GM12878 (cell line): ENCODE measurements around the gene LEFTY1. TPM values are rescaled to one million over a fixed set of nuclear protein-coding genes. Genes with fewer than 3 reads are reported as not detected.

Experiments used
- ATAC-seq: fragments of 200-7000 bp; cut with Tn5 transposase; 3 replicates; pipeline ENCODE4 v1.9.1; 2020; ENCODE audit warnings: mild to moderate bottlenecking, moderate library complexity
- BruUV-seq: library from RNA; stranded (reverse); fragments of 400-500 nt; replicated peaks from 2 replicates; lab custom pipeline; 2021; lab: Mats Ljungman, UMichigan
- CTCF ChIA-PET: fragments of 300-600 bp; sonication (Branson Sonifier 250); formaldehyde crosslinking; extraction: SDS; loops from one replicate; lab custom pipeline; 2021; ENCODE audit warnings: inconsistent platforms; lab: Yijun Ruan, JAX
- POLR2A ChIA-PET: fragments of 350-600 bp; formaldehyde crosslinking; extraction: SDS; loops from one replicate; lab custom pipeline; 2021; ENCODE audit warnings: inconsistent platforms; lab: Charles Lee
- RAD21 ChIA-PET: fragments of 300-600 bp; sonication (Branson Sonifier 250); formaldehyde crosslinking; loops from one replicate; lab custom pipeline; 2023; ENCODE audit warnings: antibody characterized with exemption; ENCODE audit not compliant: unreplicated experiment; lab: Charles Lee
- SMC1A ChIA-PET: fragments of 300-600 bp; sonication (Branson Sonifier 250); formaldehyde crosslinking; loops from one replicate; lab custom pipeline; 2023; ENCODE audit not compliant: unreplicated experiment, uncharacterized antibody; lab: Charles Lee
- DNase-seq: peaks from one replicate; pipeline ENCODE4 v3.0.0-alpha.2; 2011; ENCODE audit warnings: low read depth, low spot score
- FAIRE-seq: peaks from 3 replicates; lab custom pipeline; 2011; peaks lifted over from hg19 to GRCh38; lab: Jason Lieb, UNC
- H2AFZ ChIP-seq: 2 replicates; pipeline ENCODE4 v1.6.0; 2011; ENCODE audit warnings: low read depth, low read length, control low read depth; ENCODE audit not compliant: control insufficient read depth
- H3K27ac ChIP-seq: 2 replicates; pipeline ENCODE4 v1.5.1; 2011; ENCODE audit warnings: control low read depth; ENCODE audit not compliant: control insufficient read depth, insufficient read depth
- H3K27me3 ChIP-seq, 2 experiments: replicated peaks in 1 of 2; 2 replicates each; pipeline versions ENCODE4 v1.6.0 to v1.6.1; 2011; ENCODE audit warnings: low read length in 1 of 2; ENCODE audit not compliant: control insufficient read depth in 2 of 2, insufficient read depth in 2 of 2
- H3K36me3 ChIP-seq, 2 experiments: 2 replicates each; pipeline ENCODE4 v1.5.1; 2011; ENCODE audit warnings: low read length in 1 of 2; ENCODE audit not compliant: control insufficient read depth in 2 of 2, insufficient read depth in 2 of 2
- H3K4me1 ChIP-seq: 2 replicates; pipeline ENCODE4 v1.6.1; 2011; ENCODE audit warnings: mild to moderate bottlenecking, low read length, moderate library complexity, mixed read lengths; ENCODE audit not compliant: control insufficient read depth, insufficient read depth
- H3K4me2 ChIP-seq: 2 replicates; pipeline ENCODE4 v1.6.0; 2011; ENCODE audit warnings: control low read depth; ENCODE audit not compliant: control insufficient read depth, insufficient read depth
- H3K4me3 ChIP-seq: fragments of 200-600 bp; sonication (generic); 2 replicates; pipeline ENCODE4 v1.5.1; 2016
- H3K79me2 ChIP-seq: 2 replicates; pipeline ENCODE4 v1.6.0; 2011; ENCODE audit warnings: low read length; ENCODE audit not compliant: control insufficient read depth, insufficient read depth
- H3K9ac ChIP-seq: 2 replicates; pipeline ENCODE4 v1.8.0; 2011; ENCODE audit warnings: low read length, control low read depth, mixed read lengths; ENCODE audit not compliant: control insufficient read depth, insufficient read depth
- H3K9me3 ChIP-seq: replicated peaks from 3 replicates; pipeline ENCODE4 v1.5.1; 2011; ENCODE audit warnings: mild to moderate bottlenecking, low read length; ENCODE audit not compliant: control insufficient read depth, insufficient read depth
- H4K20me1 ChIP-seq: 2 replicates; pipeline ENCODE4 v1.6.0; 2011; ENCODE audit not compliant: control insufficient read depth, insufficient read depth
- EED ChIP-seq: sonication (generic); IDR thresholded peaks from 2 replicates; pipeline ENCODE4 v1.6.1; 2016; ENCODE audit warnings: antibody characterized with exemption, low read depth
- EGR1 ChIP-seq, 2 experiments: IDR thresholded peaks; 1 replicate in 1 of 2; 2 replicates in 1 of 2; pipeline ENCODE4 v1.6.1; 2011 to 2012; ENCODE audit warnings: low read depth in 2 of 2, low read length in 2 of 2, borderline replicate concordance in 1 of 2, mild to moderate bottlenecking in 1 of 2, moderate library complexity in 1 of 2
- IKZF1 ChIP-seq: fragments of 450-650 bp; conservative IDR thresholded peaks from 2 replicates; pipeline ENCODE4 v1.6.1; 2017; ENCODE audit warnings: antibody characterized with exemption, mild to moderate bottlenecking
- IKZF2 ChIP-seq, 2 experiments: fragments of 450-650 bp; IDR thresholded peaks; 2 replicates each; pipeline ENCODE4 v1.6.1; 2017; ENCODE audit warnings: mild to moderate bottlenecking in 2 of 2, moderate library complexity in 2 of 2
- JUNB ChIP-seq: IDR thresholded peaks from 2 replicates; pipeline ENCODE4 v1.6.1; 2016; ENCODE audit warnings: antibody characterized with exemption, mild to moderate bottlenecking
- NR2C2 ChIP-seq: IDR thresholded peaks from 2 replicates; pipeline ENCODE4 v1.6.1; 2011; ENCODE audit warnings: borderline replicate concordance, low read depth; ENCODE audit not compliant: control insufficient read depth, insufficient read length
- RBBP5 ChIP-seq: fragments of 200-600 bp; sonication (generic); conservative IDR thresholded peaks from 2 replicates; pipeline ENCODE4 v1.6.1; 2016
- RUNX3 ChIP-seq: IDR thresholded peaks from 2 replicates; pipeline ENCODE4 v1.6.1; 2012; ENCODE audit warnings: low read length, inconsistent platforms
- STAT1 ChIP-seq: fragments of 450-650 bp; conservative IDR thresholded peaks from 2 replicates; pipeline ENCODE4 v1.6.1; 2014; ENCODE audit warnings: antibody characterized with exemption, mild to moderate bottlenecking
- TAF1 ChIP-seq: IDR thresholded peaks from 2 replicates; pipeline ENCODE4 v1.6.1; 2011; ENCODE audit warnings: mild to moderate bottlenecking, low read depth, low read length, borderline replicate concordance
- ZBTB33 ChIP-seq: fragments of 450-650 bp; IDR thresholded peaks from 2 replicates; pipeline ENCODE4 v1.6.1; 2017; ENCODE audit warnings: mild to moderate bottlenecking
- ZNF207 ChIP-seq: fragments of 450-650 bp; IDR thresholded peaks from 2 replicates; pipeline ENCODE4 v1.6.1; 2014; ENCODE audit warnings: antibody characterized with exemption, mild to moderate bottlenecking, borderline replicate concordance
- WGBS: methylation state at CpG from one replicate; pipeline ENCODE4 v1.1.6; 2016; ENCODE audit warnings: low lambda C conversion rate; ENCODE audit not compliant: insufficient replicate concordance, insufficient coverage; ENCODE audit errors: missing lambda C conversion rate; 5-methylcytosine and 5-hydroxymethylcytosine counted together
- in situ Hi-C: fragments of 300-500 bp; cut with MboI; formaldehyde crosslinking; loops from 9 replicates; pipeline ENCODE4 v1.14.3; 2018; ENCODE audit warnings: mixed read lengths
- intact Hi-C: fragments of 100-400 bp; cut with micrococcal nuclease; formaldehyde crosslinking; loops from one replicate; pipeline ENCODE4 v1.14.2; 2022; ENCODE audit not compliant: unreplicated experiment
- polyA plus RNA-seq, 11 experiments: library from polyadenylated mRNA; depleted of rRNA in 4 of 11; unstranded in 6 of 11; stranded (reverse) in 5 of 11; fragments of >200 nt; fragmentation: Nextera tagmentation in 4 of 11; fragmentation: Illumina TruSeq in 1 of 11; extraction: Ambion mirVana in 4 of 11; extraction: Trizol in 1 of 11; gene quantifications; 1 replicate in 1 of 11; 2 replicates in 10 of 11; pipeline versions ENCODE4 v1.2.1 to v1.2.3, GENCODE V29; 2011 to 2016; ENCODE audit warnings: inconsistent platforms in 2 of 11, missing spikeins in 2 of 11, low read depth in 1 of 11
- total RNA-seq, 4 experiments: library from RNA; depleted of rRNA in 3 of 4; stranded (reverse); fragments of >200 nt in 3 of 4; fragmentation: Illumina TruSeq in 1 of 4; extraction: Trizol in 1 of 4; gene quantifications; 2 replicates each; pipeline versions ENCODE4 v1.2.1 to v1.2.3, GENCODE V29; 2013 to 2021
- TF ChIP-seq, protein P1 (sequence below): IDR thresholded peaks from 2 replicates; pipeline ENCODE4 v1.6.1; 2011; ENCODE audit warnings: mild to moderate bottlenecking, low read depth, low read length, moderate library complexity; ENCODE audit not compliant: insufficient replicate concordance
- TF ChIP-seq, protein P2 (sequence below): fragments of 450-650 bp; formaldehyde crosslinking; IDR thresholded peaks from 2 replicates; pipeline ENCODE4 v1.5.0; 2022; ENCODE audit warnings: mild to moderate bottlenecking, missing genetic modification characterization

The LEFTY1 gene
- total and polyA plus RNA-seq, 10 of the 15 experiments (the other 5 are each of a cell fraction or from before 2014, with no cell fraction given) = 0.06 TPM; not detected in 8

GRCh38 chr1:225881081-225881958 lies 7.6 kb downstream of the LEFTY1 start:
- no peak for DNase-seq
- Histone ChIP-seq H4K20me1 (0 out of 2 replicates have a peak, but pooled peaks cover 3% of the 10 kb centered on the region), H3K79me2 (peaks cover 30% of the 10 kb centered on the region), H3K9ac (peak overlapping the region; percentile 90), H3K4me1 (peaks cover 30% of the 10 kb centered on the region), H3K27ac (peak overlapping the region; percentile 77), H3K36me3 (peaks cover 0 to 1% of the 10 kb centered on the region in 2 experiments; a peak in 2 of 4 replicates), H3K27me3 (no peaks in the 10 kb centered on the region), H3K9me3 (no peaks in the 10 kb centered on the region), H2AFZ (peak overlapping the region; percentile 93), H3K4me2 (peak overlapping the region; percentile 96), H3K4me3 (peak overlapping the region; percentile 88)
- in situ Hi-C loops (no loop called here), intact Hi-C loops (no loop called here)
- no peak for FAIRE-seq
- ChIA-PET POLR2A (interaction anchor here (0.5 to 4.9 kb wide), 9 partner anchors 13 to 152 kb away, joined by 3 to 30 read pairs (median 11); partner anchors contain the start of genes PYCR2 and SRP9), RAD21 (interaction anchor here (0.8 to 3.7 kb wide), 7 partner anchors 17 to 106 kb away, joined by 3 to 37 read pairs (median 13); partner anchors contain the start of genes PYCR2 and SRP9), CTCF (interaction anchor here (0.6 to 4.9 kb wide), 15 partner anchors 9 to 399 kb away, joined by 3 to 40 read pairs (median 4); partner anchors contain the start of gene SRP9), SMC1A (interaction anchor here (0.8 to 5.1 kb wide), 12 partner anchors 8 to 117 kb away, joined by 3 to 29 read pairs (median 6); partner anchors contain the start of gene SRP9)
- peak; percentile 51 for ATAC-seq
- 15% methylated on average over 25 of the region's 25 CpGs for WGBS
- BruUV-seq = no TSS peak
- TF ChIP-seq ZNF207 (no peak), ZBTB33 (no peak), IKZF2 (IDR thresholded peaks at IDR 0.05) (peak in 1 of 2 experiments; percentile 44; a peak in 1 of 4 replicates), TAF1 (0 out of 2 replicates have a peak, but pooled peaks have one; percentile 6), EGR1 (IDR thresholded peaks at IDR 0.05; ENCODE audit: borderline replicate concordance in 1 of 2, low read depth in 2 of 2, low read length in 2 of 2) (peak in 1 of 2 experiments; percentile 62; a peak in 1 of 3 replicates), STAT1 (no peak), NR2C2 (no peak), JUNB (no peak), RUNX3 (peak; percentile 49; the same call in 1 of the 2 replicates), IKZF1 (no peak), RBBP5 (no peak), EED (0 out of 2 replicates have a peak, but pooled peaks have one; percentile 20)
- TF ChIP-seq, protein P1, sequence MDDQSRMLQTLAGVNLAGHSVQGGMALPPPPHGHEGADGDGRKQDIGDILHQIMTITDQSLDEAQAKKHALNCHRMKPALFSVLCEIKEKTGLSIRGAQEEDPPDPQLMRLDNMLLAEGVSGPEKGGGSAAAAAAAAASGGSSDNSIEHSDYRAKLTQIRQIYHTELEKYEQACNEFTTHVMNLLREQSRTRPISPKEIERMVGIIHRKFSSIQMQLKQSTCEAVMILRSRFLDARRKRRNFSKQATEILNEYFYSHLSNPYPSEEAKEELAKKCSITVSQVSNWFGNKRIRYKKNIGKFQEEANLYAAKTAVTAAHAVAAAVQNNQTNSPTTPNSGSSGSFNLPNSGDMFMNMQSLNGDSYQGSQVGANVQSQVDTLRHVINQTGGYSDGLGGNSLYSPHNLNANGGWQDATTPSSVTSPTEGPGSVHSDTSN = no peak
- TF ChIP-seq, protein P2, sequence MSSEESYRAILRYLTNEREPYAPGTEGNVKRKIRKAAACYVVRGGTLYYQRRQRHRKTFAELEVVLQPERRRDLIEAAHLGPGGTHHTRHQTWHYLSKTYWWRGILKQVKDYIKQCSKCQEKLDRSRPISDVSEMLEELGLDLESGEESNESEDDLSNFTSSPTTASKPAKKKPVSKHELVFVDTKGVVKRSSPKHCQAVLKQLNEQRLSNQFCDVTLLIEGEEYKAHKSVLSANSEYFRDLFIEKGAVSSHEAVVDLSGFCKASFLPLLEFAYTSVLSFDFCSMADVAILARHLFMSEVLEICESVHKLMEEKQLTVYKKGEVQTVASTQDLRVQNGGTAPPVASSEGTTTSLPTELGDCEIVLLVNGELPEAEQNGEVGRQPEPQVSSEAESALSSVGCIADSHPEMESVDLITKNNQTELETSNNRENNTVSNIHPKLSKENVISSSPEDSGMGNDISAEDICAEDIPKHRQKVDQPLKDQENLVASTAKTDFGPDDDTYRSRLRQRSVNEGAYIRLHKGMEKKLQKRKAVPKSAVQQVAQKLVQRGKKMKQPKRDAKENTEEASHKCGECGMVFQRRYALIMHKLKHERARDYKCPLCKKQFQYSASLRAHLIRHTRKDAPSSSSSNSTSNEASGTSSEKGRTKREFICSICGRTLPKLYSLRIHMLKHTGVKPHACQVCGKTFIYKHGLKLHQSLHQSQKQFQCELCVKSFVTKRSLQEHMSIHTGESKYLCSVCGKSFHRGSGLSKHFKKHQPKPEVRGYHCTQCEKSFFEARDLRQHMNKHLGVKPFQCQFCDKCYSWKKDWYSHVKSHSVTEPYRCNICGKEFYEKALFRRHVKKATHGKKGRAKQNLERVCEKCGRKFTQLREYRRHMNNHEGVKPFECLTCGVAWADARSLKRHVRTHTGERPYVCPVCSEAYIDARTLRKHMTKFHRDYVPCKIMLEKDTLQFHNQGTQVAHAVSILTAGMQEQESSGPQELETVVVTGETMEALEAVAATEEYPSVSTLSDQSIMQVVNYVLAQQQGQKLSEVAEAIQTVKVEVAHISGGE = no peak
